K562 (cell line): ENCODE data around the gene KRT1. TPM values are rescaled to one million over a fixed set of nuclear protein-coding genes. Genes with fewer than 3 reads are reported as not detected.

ENCODE experiments used
- ATAC-seq: fragments of 200-7000 bp; cut with Tn5 transposase; 3 replicates; pipeline ENCODE4 v1.9.1; 2020; ENCODE audit warnings: moderate library complexity
- BruUV-seq: library from RNA; stranded (reverse); fragments of 400-500 nt; replicated peaks from 2 replicates; lab custom pipeline; 2021; lab: Mats Ljungman, UMichigan
- CTCF ChIA-PET: fragments of 300-600 bp; formaldehyde crosslinking; extraction: SDS; loops from one replicate; lab custom pipeline; 2021; ENCODE audit warnings: low intra/inter-chr PET ratio; lab: Yijun Ruan, JAX
- POLR2A ChIA-PET: fragments of 300-600, 350-650 bp; sonication (Branson Sonifier 250); formaldehyde crosslinking; extraction: SDS; loops from one replicate; lab custom pipeline; 2021; ENCODE audit warnings: antibody characterized with exemption, inconsistent platforms; lab: Yijun Ruan, JAX
- DNase-seq, 4 experiments: peaks; one replicate each; pipeline versions ENCODE4 v3.0.0 to v3.0.0-alpha.2; 2011 to 2018; ENCODE audit warnings: low spot score in 3 of 4, mixed read lengths in 3 of 4; ENCODE audit errors: extremely low read depth in 1 of 4
- FAIRE-seq: peaks from 2 replicates; lab custom pipeline; 2011; peaks lifted over from hg19 to GRCh38; lab: Jason Lieb, UNC
- H2AFZ ChIP-seq: 2 replicates; pipeline ENCODE4 v1.6.0; 2011; ENCODE audit warnings: low read depth, low read length, control low read depth, inconsistent platforms
- H3K27ac ChIP-seq: fragments of 200-600 bp; 3 replicates; pipeline ENCODE4 v1.8.0; 2011; ENCODE audit warnings: low read depth, mild to moderate bottlenecking, control low read depth, inconsistent platforms, low read length, moderate library complexity, mixed read lengths; ENCODE audit errors: extremely low read depth
- H3K27me3 ChIP-seq, 2 experiments: fragments of 300-600 bp in 1 of 2; 2 replicates in 1 of 2; 3 replicates in 1 of 2; pipeline versions ENCODE4 v1.6.0 to v1.8.0; 2011; ENCODE audit warnings: inconsistent platforms in 2 of 2, low read length in 2 of 2, mild to moderate bottlenecking in 1 of 2, mixed read lengths in 1 of 2, moderate library complexity in 1 of 2; ENCODE audit not compliant: control insufficient read depth in 2 of 2, insufficient read depth in 2 of 2
- H3K36me3 ChIP-seq: fragments of 300-600 bp; 3 replicates; pipeline ENCODE4 v1.8.0; 2011; ENCODE audit warnings: mild to moderate bottlenecking, low read length, inconsistent platforms; ENCODE audit not compliant: control insufficient read depth, insufficient read depth
- H3K4me1 ChIP-seq, 2 experiments: fragments of 200-600 bp in 1 of 2; replicated peaks in 1 of 2; 2 replicates in 1 of 2; 3 replicates in 1 of 2; pipeline versions ENCODE4 v1.5.1 to v1.8.0; 2011; ENCODE audit warnings: inconsistent platforms in 2 of 2, low read length in 2 of 2, mild to moderate bottlenecking in 1 of 2, mixed read lengths in 1 of 2, moderate library complexity in 1 of 2; ENCODE audit not compliant: control insufficient read depth in 2 of 2, insufficient read depth in 2 of 2
- H3K4me2 ChIP-seq: 2 replicates; pipeline ENCODE4 v1.6.1; 2011; ENCODE audit warnings: low read length, control low read depth, inconsistent platforms, mixed read lengths; ENCODE audit not compliant: insufficient read depth
- H3K4me3 ChIP-seq: fragments of 200-600 bp; sonication (generic), shearing (Covaris generic); 2 replicates; pipeline ENCODE4 v1.5.1; 2016; ENCODE audit warnings: control low read depth, inconsistent platforms
- H3K79me2 ChIP-seq: fragments of 200-600 bp; 3 replicates; pipeline ENCODE4 v1.8.0; 2011; ENCODE audit warnings: low read length, inconsistent platforms; ENCODE audit not compliant: control insufficient read depth, insufficient read depth
- H3K9ac ChIP-seq, 2 experiments: 2 replicates each; pipeline versions ENCODE4 v1.6.0 to v1.6.1; 2011; ENCODE audit warnings: low read depth in 2 of 2, low read length in 2 of 2, control low read depth in 1 of 2, inconsistent platforms in 1 of 2, mild to moderate bottlenecking in 1 of 2, mixed read lengths in 1 of 2; ENCODE audit not compliant: insufficient read depth in 1 of 2
- H3K9me1 ChIP-seq: one replicate; pipeline ENCODE4 v1.6.0; 2011; ENCODE audit warnings: inconsistent platforms, mild to moderate bottlenecking, low read length, moderate library complexity; ENCODE audit not compliant: control insufficient read depth, insufficient read depth
- H3K9me3 ChIP-seq: replicated peaks from 2 replicates; pipeline ENCODE4 v1.5.1; 2011; ENCODE audit warnings: low read depth, low read length, inconsistent platforms; ENCODE audit not compliant: control insufficient read depth, insufficient read depth
- H4K20me1 ChIP-seq: replicated peaks from 2 replicates; pipeline ENCODE4 v1.6.1; 2011; ENCODE audit warnings: low read length, inconsistent platforms, mixed read lengths; ENCODE audit not compliant: control insufficient read depth, insufficient read depth
- DMBX1 ChIP-seq: fragments of 250-450 bp; sonication (Bioruptor Pico); IDR thresholded peaks from 2 replicates; pipeline ENCODE4 v1.8.0; 2022; ENCODE audit warnings: inconsistent platforms, mild to moderate bottlenecking, moderate library complexity, borderline replicate concordance
- PPARD ChIP-seq: fragments of 250-450 bp; sonication (Bioruptor Pico); IDR thresholded peaks from 2 replicates; pipeline ENCODE4 v1.8.0; 2022; ENCODE audit warnings: inconsistent platforms, mild to moderate bottlenecking, moderate library complexity
- WGBS: fragments of 100-300 bp; shearing (Covaris generic); methylation state at CpG from one replicate; pipeline ENCODE4 v1.1.6; 2016; ENCODE audit warnings: low coverage, mixed read lengths; ENCODE audit not compliant: insufficient coverage; ENCODE audit errors: missing lambda C conversion rate; 5-methylcytosine and 5-hydroxymethylcytosine counted together
- in situ Hi-C: fragments of 300-500 bp; cut with MboI; formaldehyde crosslinking; loops from 4 replicates; pipeline ENCODE4 v1.15.0; 2018; ENCODE audit warnings: inconsistent platforms, mixed read lengths
- intact Hi-C: fragments of 100-400 bp; cut with micrococcal nuclease; formaldehyde crosslinking; loops from 2 replicates; pipeline ENCODE4 v1.14.2; 2022
- polyA plus RNA-seq, 8 experiments: library from polyadenylated mRNA; depleted of rRNA in 4 of 8; stranded (reverse) in 5 of 8; unstranded in 3 of 8; fragments of >200 nt; fragmentation: Nextera tagmentation in 2 of 8; fragmentation: Illumina TruSeq in 1 of 8; extraction: Ambion mirVana in 2 of 8; extraction: Trizol in 1 of 8; gene quantifications; 2 replicates each; pipeline versions ENCODE4 v1.2.1 to v1.2.3, GENCODE V29; 2011 to 2014; ENCODE audit warnings: inconsistent platforms in 1 of 8, missing spikeins in 1 of 8
- total RNA-seq, 7 experiments: library from RNA; depleted of rRNA in 6 of 7; stranded (reverse); fragments of >200 nt in 6 of 7; fragmentation: Illumina TruSeq in 2 of 7; extraction: Trizol in 2 of 7; gene quantifications; 2 replicates each; pipeline versions ENCODE4 v1.2.1 to v1.2.3, GENCODE V29; 2011 to 2021; ENCODE audit warnings: low replicate concordance in 1 of 7
- TF ChIP-seq, protein P1 (sequence below): fragments of 450-650 bp; IDR thresholded peaks from 2 replicates; pipeline ENCODE4 v1.6.1; 2018; ENCODE audit warnings: mild to moderate bottlenecking, low read depth; ENCODE audit not compliant: partially characterized antibody
- TF ChIP-seq, protein P2 (sequence below): fragments of 450-650 bp; IDR thresholded peaks from 2 replicates; pipeline ENCODE4 v1.6.1; 2016; ENCODE audit warnings: low read depth

Gene KRT1
- total and polyA plus RNA-seq, 9 of the 15 experiments (the other 6 are each of a cell fraction or from before 2014, with no cell fraction given): 0.18 TPM; not detected in 8

DNA sequence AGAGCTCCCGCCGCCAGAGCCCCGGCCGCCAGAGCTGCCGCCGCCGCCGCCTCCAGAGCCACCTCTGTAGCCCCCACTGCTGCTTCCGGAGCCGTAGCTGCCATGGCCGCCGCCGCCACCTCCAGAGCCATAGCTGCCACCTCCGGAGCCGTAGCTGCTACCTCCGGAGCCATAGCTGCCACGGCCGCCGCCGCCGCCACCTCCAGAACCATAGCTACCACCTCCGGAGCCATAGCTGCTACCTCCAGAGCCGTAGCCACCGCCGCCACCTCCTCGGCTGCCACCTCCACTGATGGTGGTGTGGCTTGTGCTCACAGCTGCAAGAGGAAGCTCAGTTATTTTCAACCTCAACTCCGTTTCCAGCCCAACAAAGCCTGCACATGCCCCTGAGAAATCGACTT lies 4.9 kb downstream of the KRT1 start:
- Histone ChIP-seq H3K27ac (no peak overlapping the region), H3K4me1 (peaks cover 0 to 6% of the 10 kb centered on the region in 2 experiments; a peak in 1 of 5 replicates), H3K4me2 (no peak overlapping the region), H2AFZ (no peak overlapping the region), H3K9me3 (no peaks in the 10 kb centered on the region), H3K79me2 (no peaks in the 10 kb centered on the region), H3K4me3 (no peak overlapping the region), H3K27me3 (peaks cover 13 to 22% of the 10 kb centered on the region in 2 experiments), H3K9ac (no peak overlapping the region), H3K9me1 (no peaks in the 10 kb centered on the region), H3K36me3 (no peaks in the 10 kb centered on the region), H4K20me1 (no peaks in the 10 kb centered on the region)
- 51% methylated on average over 21 of the region's 28 CpGs for WGBS
- no peak for FAIRE-seq
- POLR2A ChIA-PET: interaction anchor here (0.7 to 1.8 kb wide), 6 partner anchors 9 to 558 kb away, joined by 3 to 6 read pairs (median 3); no protein-coding TSS in a partner anchor
- no peak for ATAC-seq
- no TSS peak for BruUV-seq
- no peak for DNase-seq
- TF ChIP-seq DMBX1 (CRISPR knock-in tag): no peak
- no peak for TF ChIP-seq PPARD (CRISPR knock-in tag)
- TF ChIP-seq, protein P1, sequence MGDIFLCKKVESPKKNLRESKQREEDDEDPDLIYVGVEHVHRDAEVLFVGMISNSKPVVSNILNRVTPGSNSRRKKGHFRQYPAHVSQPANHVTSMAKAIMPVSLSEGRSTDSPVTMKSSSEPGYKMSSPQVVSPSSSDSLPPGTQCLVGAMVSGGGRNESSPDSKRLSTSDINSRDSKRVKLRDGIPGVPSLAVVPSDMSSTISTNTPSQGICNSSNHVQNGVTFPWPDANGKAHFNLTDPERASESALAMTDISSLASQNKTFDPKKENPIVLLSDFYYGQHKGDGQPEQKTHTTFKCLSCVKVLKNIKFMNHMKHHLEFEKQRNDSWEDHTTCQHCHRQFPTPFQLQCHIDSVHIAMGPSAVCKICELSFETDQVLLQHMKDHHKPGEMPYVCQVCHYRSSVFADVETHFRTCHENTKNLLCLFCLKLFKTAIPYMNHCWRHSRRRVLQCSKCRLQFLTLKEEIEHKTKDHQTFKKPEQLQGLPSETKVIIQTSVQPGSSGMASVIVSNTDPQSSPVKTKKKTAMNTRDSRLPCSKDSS: no peak
- TF ChIP-seq, protein P2, sequence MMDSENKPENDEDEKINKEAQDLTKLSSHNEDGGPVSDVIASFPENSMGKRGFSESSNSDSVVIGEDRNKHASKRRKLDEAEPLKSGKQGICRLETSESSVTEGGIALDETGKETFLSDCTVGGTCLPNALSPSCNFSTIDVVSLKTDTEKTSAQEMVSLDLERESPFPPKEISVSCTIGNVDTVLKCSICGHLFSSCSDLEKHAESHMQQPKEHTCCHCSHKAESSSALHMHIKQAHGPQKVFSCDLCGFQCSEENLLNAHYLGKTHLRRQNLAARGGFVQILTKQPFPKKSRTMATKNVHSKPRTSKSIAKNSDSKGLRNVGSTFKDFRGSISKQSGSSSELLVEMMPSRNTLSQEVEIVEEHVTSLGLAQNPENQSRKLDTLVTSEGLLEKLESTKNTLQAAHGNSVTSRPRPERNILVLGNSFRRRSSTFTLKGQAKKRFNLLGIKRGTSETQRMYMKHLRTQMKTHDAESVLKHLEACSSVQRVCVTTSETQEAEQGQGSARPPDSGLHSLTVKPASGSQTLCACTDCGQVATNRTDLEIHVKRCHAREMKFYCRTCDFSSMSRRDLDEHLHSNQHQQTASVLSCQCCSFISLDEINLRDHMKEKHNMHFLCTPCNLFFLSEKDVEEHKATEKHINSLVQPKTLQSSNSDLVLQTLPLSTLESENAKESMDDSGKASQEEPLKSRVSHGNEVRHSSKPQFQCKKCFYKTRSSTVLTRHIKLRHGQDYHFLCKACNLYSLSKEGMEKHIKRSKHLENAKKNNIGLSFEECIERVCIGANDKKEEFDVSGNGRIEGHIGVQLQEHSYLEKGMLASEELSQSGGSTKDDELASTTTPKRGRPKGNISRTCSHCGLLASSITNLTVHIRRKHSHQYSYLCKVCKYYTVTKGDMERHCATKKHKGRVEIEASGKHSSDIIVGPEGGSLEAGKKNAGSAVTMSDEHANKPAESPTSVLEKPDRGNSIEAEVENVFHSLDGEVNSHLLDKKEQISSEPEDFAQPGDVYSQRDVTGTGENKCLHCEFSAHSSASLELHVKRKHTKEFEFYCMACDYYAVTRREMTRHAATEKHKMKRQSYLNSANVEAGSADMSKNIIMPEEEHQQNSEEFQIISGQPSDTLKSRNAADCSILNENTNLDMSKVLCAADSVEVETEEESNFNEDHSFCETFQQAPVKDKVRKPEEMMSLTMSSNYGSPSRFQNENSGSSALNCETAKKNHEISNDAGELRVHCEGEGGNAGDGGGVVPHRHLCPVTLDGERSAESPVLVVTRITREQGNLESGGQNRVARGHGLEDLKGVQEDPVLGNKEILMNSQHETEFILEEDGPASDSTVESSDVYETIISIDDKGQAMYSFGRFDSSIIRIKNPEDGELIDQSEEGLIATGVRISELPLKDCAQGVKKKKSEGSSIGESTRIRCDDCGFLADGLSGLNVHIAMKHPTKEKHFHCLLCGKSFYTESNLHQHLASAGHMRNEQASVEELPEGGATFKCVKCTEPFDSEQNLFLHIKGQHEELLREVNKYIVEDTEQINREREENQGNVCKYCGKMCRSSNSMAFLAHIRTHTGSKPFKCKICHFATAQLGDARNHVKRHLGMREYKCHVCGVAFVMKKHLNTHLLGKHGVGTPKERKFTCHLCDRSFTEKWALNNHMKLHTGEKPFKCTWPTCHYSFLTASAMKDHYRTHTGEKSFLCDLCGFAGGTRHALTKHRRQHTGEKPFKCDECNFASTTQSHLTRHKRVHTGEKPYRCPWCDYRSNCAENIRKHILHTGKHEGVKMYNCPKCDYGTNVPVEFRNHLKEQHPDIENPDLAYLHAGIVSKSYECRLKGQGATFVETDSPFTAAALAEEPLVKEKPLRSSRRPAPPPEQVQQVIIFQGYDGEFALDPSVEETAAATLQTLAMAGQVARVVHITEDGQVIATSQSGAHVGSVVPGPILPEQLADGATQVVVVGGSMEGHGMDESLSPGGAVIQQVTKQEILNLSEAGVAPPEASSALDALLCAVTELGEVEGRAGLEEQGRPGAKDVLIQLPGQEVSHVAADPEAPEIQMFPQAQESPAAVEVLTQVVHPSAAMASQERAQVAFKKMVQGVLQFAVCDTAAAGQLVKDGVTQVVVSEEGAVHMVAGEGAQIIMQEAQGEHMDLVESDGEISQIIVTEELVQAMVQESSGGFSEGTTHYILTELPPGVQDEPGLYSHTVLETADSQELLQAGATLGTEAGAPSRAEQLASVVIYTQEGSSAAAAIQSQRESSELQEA: no peak
- intact Hi-C loops: no loop called here
- in situ Hi-C loops: no loop called here
- CTCF ChIA-PET: no interaction called here
